H1 (cell line): ENCODE data around the gene DENND11. TPM values are rescaled to one million over a fixed set of nuclear protein-coding genes. Genes with fewer than 3 reads are reported as not detected.

Experiments used
- CTCF ChIA-PET: fragments of 300-600 bp; sonication (Branson Sonifier 250); formaldehyde crosslinking; loops from one replicate; lab custom pipeline; 2021; ENCODE audit not compliant: partially characterized antibody; lab: Charles Lee
- POLR2A ChIA-PET: fragments of 300-600 bp; sonication (Branson Sonifier 250); formaldehyde crosslinking; loops from one replicate; lab custom pipeline; 2021; ENCODE audit warnings: inconsistent platforms; ENCODE audit not compliant: partially characterized antibody; lab: Charles Lee
- DNase-seq, 2 experiments: peaks; one replicate each; pipeline versions ENCODE4 v3.0.0 to v3.0.0-alpha.2; 2010 to 2022; ENCODE audit warnings: low spot score in 2 of 2, low read depth in 1 of 2, mixed read lengths in 1 of 2
- FAIRE-seq: peaks from 2 replicates; lab custom pipeline; 2011; peaks lifted over from hg19 to GRCh38; lab: Jason Lieb, UNC
- H2AFZ ChIP-seq: 2 replicates; pipeline ENCODE4 v1.8.1; 2012; ENCODE audit warnings: low read length, inconsistent platforms
- H2AK5ac ChIP-seq: 2 replicates; pipeline ENCODE4 v1.6.1; 2013; ENCODE audit warnings: low read depth, low read length
- H2BK120ac ChIP-seq: replicated peaks from 2 replicates; pipeline ENCODE3; 2013; ENCODE audit warnings: low read depth, low read length, inconsistent platforms
- H2BK12ac ChIP-seq: 2 replicates; pipeline ENCODE4 v1.6.1; 2013; ENCODE audit warnings: low read depth, low read length
- H2BK15ac ChIP-seq: 2 replicates; pipeline ENCODE4 v1.6.1; 2013; ENCODE audit warnings: low read length
- H2BK20ac ChIP-seq: 2 replicates; pipeline ENCODE4 v1.6.1; 2013; ENCODE audit warnings: low read length
- H2BK5ac ChIP-seq: 2 replicates; pipeline ENCODE4 v1.6.1; 2013; ENCODE audit warnings: low read depth, low read length
- H3K14ac ChIP-seq: 2 replicates; pipeline ENCODE4 v1.6.1; 2013; ENCODE audit warnings: inconsistent platforms; ENCODE audit not compliant: insufficient read length
- H3K18ac ChIP-seq: 2 replicates; pipeline ENCODE4 v1.6.1; 2013; ENCODE audit warnings: low read length; ENCODE audit errors: extremely low read depth
- H3K23ac ChIP-seq: 2 replicates; pipeline ENCODE4 v1.6.1; 2013; ENCODE audit warnings: inconsistent platforms; ENCODE audit not compliant: insufficient read length
- H3K23me2 ChIP-seq: 2 replicates; pipeline ENCODE4 v1.6.1; 2013; ENCODE audit warnings: low read depth, low read length
- H3K27ac ChIP-seq: 2 replicates; pipeline ENCODE4 v1.6.1; 2011; ENCODE audit warnings: low read depth, low read length, inconsistent platforms
- H3K27me3 ChIP-seq, 4 experiments: replicated peaks in 1 of 4; 1 replicate in 1 of 4; 2 replicates in 3 of 4; pipeline versions ENCODE4 v1.6.1 to v1.8.1; 2011 to 2013; ENCODE audit warnings: low read length in 3 of 4, mild to moderate bottlenecking in 3 of 4, inconsistent platforms in 2 of 4, mixed read lengths in 2 of 4, moderate library complexity in 1 of 4; ENCODE audit not compliant: control insufficient read depth in 3 of 4, insufficient read depth in 3 of 4; ENCODE audit errors: extremely low read depth in 1 of 4
- H3K36me3 ChIP-seq, 4 experiments: 2 replicates each; pipeline versions ENCODE4 v1.6.1 to v1.8.1; 2011 to 2013; ENCODE audit warnings: mild to moderate bottlenecking in 4 of 4, low read length in 3 of 4, moderate library complexity in 2 of 4, control low read depth in 1 of 4, inconsistent platforms in 1 of 4; ENCODE audit not compliant: insufficient read depth in 4 of 4, control insufficient read depth in 2 of 4
- H3K4ac ChIP-seq: replicated peaks from 2 replicates; pipeline ENCODE3; 2013; ENCODE audit warnings: low read length, low read depth, mixed read lengths, inconsistent platforms; ENCODE audit not compliant: insufficient read length
- H3K4me1 ChIP-seq, 4 experiments: replicated peaks in 1 of 4; 1 replicate in 1 of 4; 2 replicates in 3 of 4; pipeline versions ENCODE4 v1.6.1 to v1.8.1; 2011 to 2013; ENCODE audit warnings: low read length in 3 of 4, inconsistent platforms in 2 of 4, mixed read lengths in 1 of 4; ENCODE audit not compliant: insufficient read depth in 4 of 4, control insufficient read depth in 3 of 4
- H3K4me2 ChIP-seq, 2 experiments: 2 replicates each; pipeline versions ENCODE4 v1.6.1 to v1.8.1; 2011 to 2013; ENCODE audit warnings: low read depth in 2 of 2, low read length in 2 of 2, control low read depth in 1 of 2, inconsistent platforms in 1 of 2, mild to moderate bottlenecking in 1 of 2; ENCODE audit not compliant: insufficient read depth in 1 of 2
- H3K4me3 ChIP-seq, 4 experiments: fragments of 200-600, 300-600 bp in 1 of 4; sonication (generic), shearing (Covaris generic), sonication (Bioruptor Twin) in 1 of 4; 2 replicates each; pipeline versions ENCODE4 v1.5.1 to v1.8.1; 2011 to 2016; ENCODE audit warnings: low read length in 4 of 4, low read depth in 3 of 4, control low read depth in 2 of 4, inconsistent platforms in 2 of 4, mild to moderate bottlenecking in 2 of 4, mixed read lengths in 1 of 4, moderate library complexity in 1 of 4; ENCODE audit not compliant: insufficient read depth in 2 of 4; ENCODE audit errors: extremely low read depth in 1 of 4
- H3K56ac ChIP-seq: replicated peaks from 2 replicates; pipeline ENCODE3; 2013; ENCODE audit warnings: low read depth, mild to moderate bottlenecking, mixed read lengths, low read length, inconsistent platforms; ENCODE audit not compliant: insufficient read length
- H3K79me1 ChIP-seq: 2 replicates; pipeline ENCODE4 v1.6.1; 2013; ENCODE audit warnings: low read depth, low read length, control low read depth
- H3K79me2 ChIP-seq, 2 experiments: 2 replicates each; pipeline versions ENCODE4 v1.6.1 to v1.8.1; 2012 to 2013; ENCODE audit warnings: low read length in 2 of 2, mild to moderate bottlenecking in 2 of 2, inconsistent platforms in 1 of 2; ENCODE audit not compliant: insufficient read depth in 2 of 2, control insufficient read depth in 1 of 2
- H3K9ac ChIP-seq, 4 experiments: replicated peaks in 1 of 4; 1 replicate in 1 of 4; 2 replicates in 3 of 4; pipeline versions ENCODE4 v1.6.1 to v1.8.1; 2011 to 2013; ENCODE audit warnings: low read depth in 3 of 4, low read length in 3 of 4, control low read depth in 2 of 4, mild to moderate bottlenecking in 2 of 4, moderate library complexity in 2 of 4, inconsistent platforms in 1 of 4; ENCODE audit errors: extremely low read depth in 1 of 4
- H3K9me3 ChIP-seq, 2 experiments: 2 replicates each; pipeline versions ENCODE4 v1.6.1 to v1.8.1; 2012 to 2013; ENCODE audit warnings: mild to moderate bottlenecking in 2 of 2, moderate library complexity in 2 of 2, control low read depth in 1 of 2, inconsistent platforms in 1 of 2, low read depth in 1 of 2, low read length in 1 of 2, mixed read lengths in 1 of 2; ENCODE audit not compliant: insufficient read depth in 2 of 2
- H4K20me1 ChIP-seq, 2 experiments: replicated peaks in 1 of 2; 2 replicates each; pipeline versions ENCODE3 to v1.8.1; 2011 to 2013; ENCODE audit warnings: inconsistent platforms in 2 of 2, low read length in 2 of 2, mild to moderate bottlenecking in 1 of 2; ENCODE audit not compliant: insufficient read depth in 2 of 2, control insufficient read depth in 1 of 2
- H4K5ac ChIP-seq: 2 replicates; pipeline ENCODE4 v1.6.1; 2013; ENCODE audit warnings: low read length, low read depth, mixed read lengths, inconsistent platforms; ENCODE audit not compliant: insufficient read length
- H4K8ac ChIP-seq: 2 replicates; pipeline ENCODE4 v1.8.0; 2013; ENCODE audit warnings: mild to moderate bottlenecking, moderate library complexity, low read length, inconsistent platforms; ENCODE audit not compliant: insufficient read depth; ENCODE audit errors: extremely low read depth
- H4K91ac ChIP-seq: replicated peaks from 2 replicates; pipeline ENCODE3; 2013; ENCODE audit warnings: low read length, mixed read lengths, inconsistent platforms; ENCODE audit not compliant: insufficient read length
- SIX5 ChIP-seq: IDR thresholded peaks from 2 replicates; pipeline ENCODE4 v1.6.1; 2011; ENCODE audit warnings: mild to moderate bottlenecking, low read depth, low read length
- WGBS, 2 experiments: shearing (Covaris generic) in 1 of 2; methylation state at CpG; one replicate each; pipeline versions ENCODE4 v1.1.6 to v1.1.7; 2013 to 2015; ENCODE audit warnings: low lambda C conversion rate in 2 of 2, mixed read lengths in 2 of 2, inconsistent platforms in 1 of 2, low coverage in 1 of 2, missing lambda C conversion rate in 1 of 2; ENCODE audit not compliant: insufficient replicate concordance in 2 of 2, insufficient coverage in 1 of 2, insufficient read length in 1 of 2; ENCODE audit errors: extremely low coverage in 1 of 2, missing lambda C conversion rate in 1 of 2; 5-methylcytosine and 5-hydroxymethylcytosine counted together
- polyA plus RNA-seq, 7 experiments: library from polyadenylated mRNA; depleted of rRNA in 3 of 7; stranded (reverse) in 5 of 7; unstranded in 2 of 7; fragments of >200 nt in 5 of 7; fragments of 200-250 nt in 2 of 7; gene quantifications; 1 replicate in 5 of 7; 2 replicates in 1 of 7; 4 replicates in 1 of 7; pipeline versions ENCODE4 v1.2.1 to v1.2.3, GENCODE V29; 2011 to 2013; ENCODE audit warnings: missing spikeins in 2 of 7, mixed read lengths in 2 of 7
- total RNA-seq: library from RNA; stranded (reverse); fragmentation: NEBNext Ultra II Directional; extraction: Animal tissue kit (Norgen Biotek cat#: 25700); gene quantifications from 2 replicates; pipeline ENCODE4 v1.2.1, GENCODE V29; 2021

The DENND11 gene
- total and polyA plus RNA-seq, 2 of the 8 experiments (the other 6 are each of a cell fraction or from before 2014, with no cell fraction given) = 8.0 to 26.8 TPM

DNA sequence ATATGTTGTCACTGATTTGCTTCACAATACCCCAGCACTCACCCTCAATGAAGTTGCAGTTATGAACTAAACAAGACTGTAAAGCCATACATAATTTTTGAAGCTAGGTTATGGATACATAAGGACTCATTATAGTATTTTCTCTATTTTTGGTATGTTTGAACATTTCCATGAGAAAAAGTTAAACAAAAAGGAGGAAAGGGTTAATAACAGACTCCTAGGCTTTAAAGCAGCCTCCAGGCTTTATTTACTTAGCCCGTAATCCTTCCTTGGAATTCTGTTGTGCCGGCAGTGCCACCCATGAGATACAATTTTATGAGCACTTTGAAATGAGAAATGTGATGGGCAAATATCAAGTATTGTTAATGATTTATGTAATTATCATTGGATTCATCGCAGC is 2.1 kb upstream of the DENND11 start:
- Histone ChIP-seq H2BK20ac (no peak overlapping the region), H3K4ac (no peak overlapping the region), H3K9ac (no peak overlapping the region), H3K4me2 (no peak overlapping the region), H3K18ac (no peak overlapping the region), H3K79me1 (no peaks in the 10 kb centered on the region), H3K14ac (no peak overlapping the region), H2BK15ac (no peak overlapping the region), H3K79me2 (peaks cover 0 to 18% of the 10 kb centered on the region in 2 experiments; a peak in 1 of 4 replicates), H2AFZ (no peak overlapping the region), H2BK120ac (no peak overlapping the region), H2AK5ac (no peak overlapping the region), H3K23ac (no peak overlapping the region), H2BK12ac (no peak overlapping the region), H2BK5ac (no peak overlapping the region), H3K27me3 (peaks cover 0 to 8% (median 5%) of the 10 kb centered on the region in 4 experiments; a peak in 3 of 7 replicates), H4K8ac (no peak overlapping the region), H4K91ac (no peak overlapping the region), H3K56ac (no peak overlapping the region), H3K4me1 (peaks cover 0 to 5% (median 4%) of the 10 kb centered on the region in 4 experiments; a peak in 5 of 7 replicates), H3K27ac (no peak overlapping the region), H3K36me3 (no peaks in the 10 kb centered on the region), H3K23me2 (peaks cover 3% of the 10 kb centered on the region; the same call in 1 of the 2 replicates), H4K5ac (no peak overlapping the region), H3K4me3 (no peak overlapping the region), H3K9me3 (no peaks in the 10 kb centered on the region), H4K20me1 (no peaks in the 10 kb centered on the region)
- TF ChIP-seq SIX5 = no peak
- ChIA-PET POLR2A (no interaction called here), CTCF (interaction anchor here (0.7 kb wide), 1 partner anchor 34 kb away, joined by 3 read pairs; the partner anchor contains the start of gene SSBP1)
- WGBS, 2 experiments = 79% methylated on average over 3 of the region's 3 CpGs; no CpG with 5 or more reads in 1 of the 2 experiments
- DNase-seq (no peak), FAIRE-seq (no peak)
